Neuronal stem cell (in vitro differentiated cells): ENCODE data around the gene TANC2.

Experiments used
- DNase-seq: peaks from one replicate; pipeline ENCODE4 v3.0.0-alpha.2; 2013; ENCODE audit warnings: low spot score
- H2AFZ ChIP-seq: one replicate; pipeline ENCODE4 v1.6.1; 2013; ENCODE audit warnings: mild to moderate bottlenecking, low read length, inconsistent platforms
- H2AK5ac ChIP-seq: 2 replicates; pipeline ENCODE4 v1.6.1; 2013; ENCODE audit warnings: low read depth, mild to moderate bottlenecking, inconsistent platforms, low read length, moderate library complexity, mixed read lengths
- H2BK120ac ChIP-seq: 2 replicates; pipeline ENCODE4 v1.6.1; 2013; ENCODE audit warnings: low read depth, mild to moderate bottlenecking, inconsistent platforms, low read length, moderate library complexity, mixed read lengths
- H2BK12ac ChIP-seq: one replicate; pipeline ENCODE4 v1.6.1; 2013; ENCODE audit warnings: low read length, inconsistent platforms
- H2BK15ac ChIP-seq: 2 replicates; pipeline ENCODE4 v1.6.1; 2013; ENCODE audit warnings: mild to moderate bottlenecking, low read length, inconsistent platforms, mixed read lengths
- H2BK5ac ChIP-seq: one replicate; pipeline ENCODE4 v1.6.1; 2013; ENCODE audit warnings: inconsistent platforms, mild to moderate bottlenecking, low read length, moderate library complexity
- H3K14ac ChIP-seq: one replicate; pipeline ENCODE4 v1.6.1; 2013; ENCODE audit warnings: low read length, inconsistent platforms
- H3K18ac ChIP-seq: 2 replicates; pipeline ENCODE4 v1.6.1; 2013; ENCODE audit warnings: low read length, inconsistent platforms
- H3K23ac ChIP-seq: 2 replicates; pipeline ENCODE4 v1.6.1; 2013; ENCODE audit warnings: low read depth, mild to moderate bottlenecking, mixed read lengths, low read length, inconsistent platforms; ENCODE audit not compliant: poor library complexity
- H3K27ac ChIP-seq: replicated peaks from 3 replicates; pipeline ENCODE4 v1.5.1; 2013; ENCODE audit warnings: low read length, inconsistent platforms
- H3K27me3 ChIP-seq, 3 experiments: 2 replicates each; pipeline ENCODE4 v1.6.1; 2013; ENCODE audit warnings: low read length in 3 of 3, mild to moderate bottlenecking in 2 of 3, inconsistent platforms in 1 of 3, low read depth in 1 of 3, mixed read lengths in 1 of 3, moderate library complexity in 1 of 3; ENCODE audit not compliant: control insufficient read depth in 3 of 3, insufficient read depth in 3 of 3
- H3K36me3 ChIP-seq, 2 donors: replicated peaks in 1 of 2; 2 replicates each; pipeline ENCODE4 v1.6.1; 2013; ENCODE audit warnings: low read length in 2 of 2; ENCODE audit not compliant: control insufficient read depth in 2 of 2, insufficient read depth in 2 of 2
- H3K4ac ChIP-seq: 2 replicates; pipeline ENCODE4 v1.6.1; 2013; ENCODE audit warnings: inconsistent platforms, mild to moderate bottlenecking, low read length, moderate library complexity
- H3K4me1 ChIP-seq, 2 donors: 1 replicate in 1 of 2; 2 replicates in 1 of 2; pipeline ENCODE4 v1.6.1; 2013; ENCODE audit warnings: low read length in 2 of 2, low read depth in 1 of 2; ENCODE audit not compliant: control insufficient read depth in 2 of 2, insufficient read depth in 1 of 2
- H3K4me2 ChIP-seq: one replicate; pipeline ENCODE4 v1.6.1; 2013; ENCODE audit warnings: mild to moderate bottlenecking, low read length, inconsistent platforms; ENCODE audit not compliant: insufficient read depth, poor library complexity, severe bottlenecking
- H3K4me3 ChIP-seq, 2 donors: 2 replicates each; pipeline ENCODE4 v1.5.1; 2013; ENCODE audit warnings: low read length in 2 of 2, mild to moderate bottlenecking in 2 of 2, inconsistent platforms in 1 of 2, moderate library complexity in 1 of 2
- H3K79me1 ChIP-seq: one replicate; pipeline ENCODE4 v1.6.1; 2013; ENCODE audit warnings: low read depth, mild to moderate bottlenecking, inconsistent platforms, low read length, moderate library complexity
- H3K9ac ChIP-seq: one replicate; pipeline ENCODE4 v1.6.1; 2013; ENCODE audit warnings: mild to moderate bottlenecking, low read depth, low read length, inconsistent platforms; ENCODE audit not compliant: poor library complexity
- H3K9me3 ChIP-seq, 2 donors: replicated peaks in 1 of 2; 2 replicates each; pipeline versions ENCODE3 to v1.6.1; 2013; ENCODE audit warnings: low read length in 2 of 2, mild to moderate bottlenecking in 2 of 2, inconsistent platforms in 1 of 2, low read depth in 1 of 2, mixed read lengths in 1 of 2, moderate library complexity in 1 of 2; ENCODE audit not compliant: control insufficient read depth in 2 of 2, insufficient read depth in 1 of 2
- H4K8ac ChIP-seq: one replicate; pipeline ENCODE4 v1.6.1; 2013; ENCODE audit warnings: low read depth, mild to moderate bottlenecking, inconsistent platforms, low read length, moderate library complexity
- H4K91ac ChIP-seq: one replicate; pipeline ENCODE4 v1.6.1; 2013; ENCODE audit warnings: low read length, low read depth, mild to moderate bottlenecking, inconsistent platforms; ENCODE audit not compliant: poor library complexity
- WGBS, 2 donors: extraction: QIAGEN DNeasy Blood & Tissue Kit; methylation state at CpG; one replicate each; pipeline ENCODE4 v1.1.7; 2013; ENCODE audit warnings: missing lambda C conversion rate in 2 of 2, mixed read lengths in 1 of 2; ENCODE audit not compliant: insufficient read length in 2 of 2, insufficient replicate concordance in 1 of 2; ENCODE audit errors: extremely low coverage in 2 of 2; 5-methylcytosine and 5-hydroxymethylcytosine counted together

The TANC2 gene

DNA sequence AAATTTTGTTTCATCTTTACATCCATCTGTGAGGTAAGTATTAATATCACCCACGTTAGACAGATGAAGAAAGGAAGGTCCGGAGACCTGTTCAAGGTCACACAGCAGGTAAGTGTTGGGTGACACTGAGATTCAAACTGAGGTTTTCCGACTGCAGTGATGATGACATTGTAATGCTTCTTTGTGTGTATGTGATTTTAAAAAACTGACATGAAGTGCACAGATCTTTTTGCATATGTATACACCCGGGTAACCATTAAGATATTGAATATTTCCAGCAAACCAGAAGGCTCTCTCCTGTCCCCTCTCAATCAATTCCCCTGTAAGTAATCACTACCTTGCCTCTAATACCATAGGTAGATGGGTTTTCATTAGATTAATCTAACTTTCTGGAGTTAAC is 1.5 kb upstream of the TANC2 start:
- H2BK120ac ChIP-seq, result no peak overlapping the region
- H2BK15ac ChIP-seq, result no peak overlapping the region
- no peak overlapping the region for H3K4ac ChIP-seq
- H3K4me3 ChIP-seq, result no peak overlapping the region
- no peak overlapping the region for H3K4me2 ChIP-seq
- H3K27ac ChIP-seq, result no peak overlapping the region
- no CpG with 5 or more reads among the region's 4 CpGs for WGBS, 2 donors
- H3K27me3 ChIP-seq, result peaks cover 0 to 5% (median 0%) of the 10 kb centered on the region in 3 experiments
- H2BK5ac ChIP-seq, result no peak overlapping the region
- no peak overlapping the region for H4K91ac ChIP-seq
- no peak overlapping the region for H3K23ac ChIP-seq
- no peak overlapping the region for H3K14ac ChIP-seq
- H2BK12ac ChIP-seq, result no peak overlapping the region
- DNase-seq, result no peak
- H3K79me1 ChIP-seq, result no peaks in the 10 kb centered on the region
- no peak overlapping the region for H2AK5ac ChIP-seq
- no peak overlapping the region for H4K8ac ChIP-seq
- H3K9ac ChIP-seq, result no peak overlapping the region
- no peaks in the 10 kb centered on the region for H3K36me3 ChIP-seq
- H3K18ac ChIP-seq, result no peak overlapping the region
- no peaks in the 10 kb centered on the region for H3K9me3 ChIP-seq
- H3K4me1 ChIP-seq, result peaks cover 2 to 11% of the 10 kb centered on the region in 2 donors
- H2AFZ ChIP-seq, result no peak overlapping the region

DNA sequence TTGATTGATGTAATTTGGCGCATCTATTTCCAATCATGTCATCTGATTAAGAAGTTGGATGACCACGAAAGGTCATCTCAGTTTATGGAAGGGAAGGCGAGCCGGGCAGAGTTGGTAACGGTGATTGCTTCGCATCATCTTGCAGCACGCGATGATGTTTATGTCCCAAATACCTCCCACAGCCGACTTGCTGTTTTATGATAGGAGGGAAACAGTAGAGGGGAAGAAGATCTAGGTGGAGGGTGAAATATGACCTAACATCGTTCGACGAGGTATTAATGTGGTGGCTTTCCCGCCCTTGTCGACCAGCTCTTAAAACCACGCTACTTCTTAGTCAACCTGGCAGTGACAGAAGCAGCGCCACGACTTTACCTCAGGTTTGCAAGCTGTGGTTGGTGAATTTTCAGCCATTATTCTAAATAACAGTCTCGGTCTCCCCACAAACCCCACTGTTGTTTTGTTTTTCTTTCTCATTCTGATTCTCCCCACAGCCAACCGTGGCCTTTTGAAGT is 805 bp upstream of the TANC2 start:
- Histone ChIP-seq H3K14ac (no peak overlapping the region), H3K9me3 (no peaks in the 10 kb centered on the region), H2AK5ac (no peak overlapping the region), H4K8ac (no peak overlapping the region), H3K4me3 (peak overlapping the region in 1 of 2 donors; percentile 57), H3K23ac (no peak overlapping the region), H2BK15ac (peak overlapping the region; percentile 25), H3K9ac (no peak overlapping the region), H3K18ac (no peak overlapping the region), H3K4me1 (peaks cover 2 to 11% of the 10 kb centered on the region in 2 donors), H4K91ac (no peak overlapping the region), H3K36me3 (no peaks in the 10 kb centered on the region), H2BK5ac (no peak overlapping the region), H3K4me2 (peak overlapping the region; percentile 99), H2BK120ac (no peak overlapping the region), H3K27me3 (peaks cover 0 to 5% (median 0%) of the 10 kb centered on the region in 3 experiments), H2AFZ (peak overlapping the region; percentile 98), H3K4ac (no peak overlapping the region), H2BK12ac (no peak overlapping the region), H3K79me1 (no peaks in the 10 kb centered on the region), H3K27ac (no peak overlapping the region)
- no CpG with 5 or more reads among the region's 19 CpGs for WGBS, 2 donors
- DNase-seq, result no peak

DNA sequence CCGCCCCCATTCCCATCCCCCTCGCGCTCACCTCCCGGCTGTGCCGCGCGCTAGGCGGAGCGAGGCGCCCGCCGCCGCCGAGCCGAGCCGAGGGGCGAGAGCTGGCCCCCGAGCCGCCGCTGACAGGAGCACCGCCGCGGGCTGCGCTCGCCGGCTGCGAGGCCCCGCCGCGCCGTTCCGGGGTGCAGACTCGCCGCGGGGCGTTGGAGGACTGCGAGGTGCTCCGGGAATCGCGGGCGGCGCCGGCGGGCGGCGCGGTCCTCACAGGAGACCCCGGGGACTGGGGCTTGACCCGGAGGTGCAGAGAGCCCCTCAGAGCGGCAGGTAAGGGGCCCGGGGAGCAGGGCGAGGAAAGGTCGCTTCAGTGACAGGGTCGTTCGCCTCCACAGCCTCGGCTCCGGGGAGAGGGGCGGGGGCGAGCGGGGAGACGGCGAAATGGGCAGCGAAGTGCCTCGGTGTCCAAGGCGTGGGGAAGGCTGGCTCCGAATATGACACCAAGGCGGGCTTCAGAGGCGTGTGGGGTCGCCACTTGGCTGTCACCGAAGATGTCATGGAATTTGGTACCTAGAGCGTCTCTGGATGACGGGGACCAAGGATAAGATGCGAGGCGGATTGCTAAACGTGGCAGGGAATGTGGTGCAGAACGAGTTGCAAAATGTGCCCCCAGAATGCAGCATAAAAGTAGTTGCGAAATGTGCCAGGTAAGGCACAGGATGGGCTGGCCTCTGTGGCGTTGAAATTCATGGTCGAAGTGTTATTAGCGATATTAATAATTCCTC is 580 bp downstream of the TANC2 start:
- Histone ChIP-seq H4K8ac (no peak overlapping the region), H2AFZ (peak overlapping the region; percentile 98), H2BK12ac (no peak overlapping the region), H3K18ac (peak overlapping the region; percentile 94), H2BK5ac (peak overlapping the region; percentile 66), H3K14ac (peak overlapping the region; percentile 89), H3K4me1 (peaks cover 2 to 10% of the 10 kb centered on the region in 2 donors), H3K4me3 (peak overlapping the region; percentile 57 to 96), H3K23ac (no peak overlapping the region), H3K4me2 (peak overlapping the region; percentile 99), H3K36me3 (no peaks in the 10 kb centered on the region), H3K9me3 (peaks cover 0 to 6% of the 10 kb centered on the region in 2 donors), H2AK5ac (no peak overlapping the region), H3K27ac (peak overlapping the region; percentile 43), H2BK15ac (peak overlapping the region; percentile 94), H3K9ac (peak overlapping the region; percentile 84), H4K91ac (no peak overlapping the region), H3K27me3 (peaks cover 0 to 5% (median 0%) of the 10 kb centered on the region in 3 experiments), H3K79me1 (no peaks in the 10 kb centered on the region), H3K4ac (no peak overlapping the region), H2BK120ac (no peak overlapping the region)
- DNase-seq, result peak; percentile 64
- no CpG with 5 or more reads among the region's 80 CpGs for WGBS, 2 donors

DNA sequence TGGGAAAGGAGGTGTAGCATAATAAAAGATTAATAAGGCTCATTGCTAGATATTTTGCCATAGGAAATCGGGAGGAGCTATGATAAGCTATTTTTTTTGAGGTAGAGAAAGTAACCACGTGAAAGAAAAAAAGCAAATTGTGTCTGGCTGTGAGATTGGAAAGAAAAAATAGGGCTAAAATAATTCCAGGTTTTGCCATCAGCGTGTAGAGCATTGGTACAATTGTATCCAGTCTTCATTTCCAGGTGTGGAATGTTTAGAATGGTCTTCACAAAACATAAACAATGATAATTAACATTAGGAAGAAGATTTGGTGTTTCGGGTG is 1.1 kb downstream of the TANC2 start:
- H3K9ac ChIP-seq, result no peak overlapping the region
- H3K27ac ChIP-seq, result no peak overlapping the region
- no peak overlapping the region for H2BK15ac ChIP-seq
- peaks cover 2 to 10% of the 10 kb centered on the region in 2 donors for H3K4me1 ChIP-seq
- peaks cover 0 to 8% of the 10 kb centered on the region in 2 donors for H3K9me3 ChIP-seq
- no peak overlapping the region for H2AK5ac ChIP-seq
- H3K4me2 ChIP-seq, result peak overlapping the region; percentile 99
- H2AFZ ChIP-seq, result peak overlapping the region; percentile 98
- no peak overlapping the region for H2BK12ac ChIP-seq
- no peak overlapping the region for H3K14ac ChIP-seq
- peaks cover 0 to 5% (median 0%) of the 10 kb centered on the region in 3 experiments for H3K27me3 ChIP-seq
- no peak overlapping the region for H4K91ac ChIP-seq
- H2BK120ac ChIP-seq, result no peak overlapping the region
- H4K8ac ChIP-seq, result no peak overlapping the region
- no peak overlapping the region for H3K23ac ChIP-seq
- H3K18ac ChIP-seq, result no peak overlapping the region
- H3K4me3 ChIP-seq, result peak overlapping the region; percentile 57 to 96
- no CpG with 5 or more reads among the region's 4 CpGs for WGBS, 2 donors
- no peaks in the 10 kb centered on the region for H3K36me3 ChIP-seq
- H2BK5ac ChIP-seq, result no peak overlapping the region
- H3K4ac ChIP-seq, result no peak overlapping the region
- H3K79me1 ChIP-seq, result no peaks in the 10 kb centered on the region
- no peak for DNase-seq
